Astrocyte of the hippocampus (primary cell): Measurements from ENCODE around the gene NDRG2.
"Not testable (repeated sequence)": the region's sequence is repeated elsewhere in the genome, so short reads cannot be mapped to it uniquely, and the experiment has no call there.

Experiments
- DNase-seq: peaks from one replicate; pipeline ENCODE4 v3.0.0; 2011; ENCODE audit warnings: low read depth, low spot score

NDRG2 gene

GRCh38 chr14:21056520-21057163 lies 31.8 kb upstream of the NDRG2 start:
- no peak for DNase-seq

- no peak for DNase-seq
These were observed 30.7 kb upstream of the NDRG2 start for GRCh38 chr14:21055432-21056117.

- DNase-seq: no peak
These were observed 29.9 kb upstream of the NDRG2 start for GRCh38 chr14:21054768-21055145.

GRCh38 chr14:21054123-21054767 lies 29.4 kb upstream of the NDRG2 start:
- no peak for DNase-seq

GRCh38 chr14:21053184-21054122 lies 28.6 kb upstream of the NDRG2 start:
- DNase-seq: no peak

GRCh38 chr14:21050597-21050996 lies 25.7 kb upstream of the NDRG2 start:
- no peak for DNase-seq

- DNase-seq: no peak
These were observed 24.4 kb upstream of the NDRG2 start for GRCh38 chr14:21049271-21049673.

GRCh38 chr14:21048638-21049037 lies 23.8 kb upstream of the NDRG2 start:
- no peak for DNase-seq

GRCh38 chr14:21047378-21047781 lies 22.5 kb upstream of the NDRG2 start:
- DNase-seq: no peak

GRCh38 chr14:21043974-21044618 lies 19.2 kb upstream of the NDRG2 start:
- DNase-seq: no peak

GRCh38 chr14:21043387-21043973 lies 18.6 kb upstream of the NDRG2 start:
- DNase-seq: no peak

- DNase-seq: peak; percentile 51
These were observed 18.1 kb upstream of the NDRG2 start for GRCh38 chr14:21042918-21043317.

GRCh38 chr14:21041676-21042433 lies 17.0 kb upstream of the NDRG2 start, which contains the start of gene RNASE7:
TSS of gene RNASE7 (plus strand) at chr14:21042362. CDS start at chr14:21042993, 631 bp downstream.
- DNase-seq: peak; percentile 34

GRCh38 chr14:21040941-21041340 lies 16.1 kb upstream of the NDRG2 start:
- DNase-seq: not testable (repeated sequence)

- no peak for DNase-seq
These were observed 15.6 kb upstream of the NDRG2 start for GRCh38 chr14:21040370-21040925.

- DNase-seq: peak; percentile 74
These were observed 14.9 kb upstream of the NDRG2 start for GRCh38 chr14:21039585-21040369.

- peak; percentile 46 for DNase-seq
These were observed 13.9 kb upstream of the NDRG2 start for GRCh38 chr14:21038441-21039422.

- no peak for DNase-seq
These were observed 12.3 kb upstream of the NDRG2 start for GRCh38 chr14:21037156-21037555.
